Measurements from ENCODE around the gene INSL6.
A peak's percentile ranks its signal among the peaks of the same experiment; 100 is the strongest.
"Not testable (repeated sequence)": the region's sequence is repeated elsewhere in the genome, so short reads cannot be mapped to it uniquely, and the experiment has no call there.

INSL6 gene

GRCh38 chr9:5185220-5185840 is at the start of gene INSL6:
Gene INSL6, minus strand, starts transcription at chr9:5185639. Its CDS starts 37 bp downstream, at chr9:5185602.
- DNase-seq = no peak

- no peak for DNase-seq
Observed at GRCh38 chr9:5231212-5231611, 45.8 kb upstream of the INSL6 start, which contains the start of gene INSL4. Gene INSL4, plus strand, starts transcription at chr9:5231419. Its CDS starts 105 bp downstream, at chr9:5231524.

- no peak for DNase-seq
Observed at GRCh38 chr9:5230554-5230953, 45.1 kb upstream of the INSL6 start.

GRCh38 chr9:5205071-5205470 is 19.6 kb upstream of the INSL6 start:
- DNase-seq = no peak

- no peak for DNase-seq
Observed at GRCh38 chr9:5195463-5195862, 10.0 kb upstream of the INSL6 start.

GRCh38 chr9:5193345-5193744 is 7.9 kb upstream of the INSL6 start:
- DNase-seq = no peak

GRCh38 chr9:5191985-5192384 is 6.5 kb upstream of the INSL6 start:
- DNase-seq = no peak

- DNase-seq = no peak
Observed at GRCh38 chr9:5188060-5188984, 2.9 kb upstream of the INSL6 start.

- peak; percentile 17 for DNase-seq
Observed at GRCh38 chr9:5186416-5187169, 1.2 kb upstream of the INSL6 start.

- DNase-seq = no peak
Observed at GRCh38 chr9:5184776-5185175, 663 bp downstream of the INSL6 start.

GRCh38 chr9:5180631-5181030 is 4.8 kb downstream of the INSL6 start:
- DNase-seq = not testable (repeated sequence)

- no peak for DNase-seq
Observed at GRCh38 chr9:5178126-5178805, 7.2 kb downstream of the INSL6 start.

- DNase-seq = no peak
Observed at GRCh38 chr9:5146241-5146640, 39.2 kb downstream of the INSL6 start.

- no peak for DNase-seq
Observed at GRCh38 chr9:5144217-5144616, 41.2 kb downstream of the INSL6 start.

- no peak for DNase-seq
Observed at GRCh38 chr9:5140151-5140550, 45.3 kb downstream of the INSL6 start.

- no peak for DNase-seq
Observed at GRCh38 chr9:5122516-5122915, 62.9 kb downstream of the INSL6 start.

GRCh38 chr9:5122116-5122515 is 63.3 kb downstream of the INSL6 start:
- no peak for DNase-seq

GRCh38 chr9:5113994-5114748 is 71.3 kb downstream of the INSL6 start:
- no peak for DNase-seq
